Measurements from ENCODE around the gene MORC4.

MORC4 gene

DNA sequence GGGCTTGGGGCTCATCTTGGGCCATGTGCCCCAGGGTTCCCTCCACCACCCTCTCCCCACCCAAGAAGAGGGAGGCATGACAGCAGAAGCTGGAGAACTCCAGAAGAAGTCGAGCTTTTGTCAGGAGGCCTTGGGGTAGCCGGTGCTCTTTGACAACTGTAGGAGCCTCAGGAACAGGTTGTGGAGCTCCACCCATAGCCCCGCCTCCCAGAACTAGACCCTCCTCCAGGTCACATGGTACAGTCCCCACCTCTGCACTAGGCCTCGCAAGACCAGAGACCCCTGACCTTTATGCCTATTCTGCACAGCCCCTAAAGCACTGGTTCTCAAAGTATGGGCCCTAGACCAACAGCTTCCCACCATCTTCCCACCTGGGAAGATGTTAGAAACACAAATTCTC is 8.0 kb upstream of the MORC4 start:
- no peaks in the 10 kb centered on the region for H3K36me3 ChIP-seq (ENCODE audit: low read depth)
- no peak overlapping the region for H3K4me3 ChIP-seq (ENCODE audit: severe bottlenecking)
- H3K9me3 ChIP-seq (ENCODE audit: severe bottlenecking) = no peaks in the 10 kb centered on the region
- no peak for DNase-seq (ENCODE audit: low spot score)
- H3K27me3 ChIP-seq (ENCODE audit: insufficient read depth, poor library complexity, severe bottlenecking) = no peaks in the 10 kb centered on the region
- no peaks in the 10 kb centered on the region for H3K4me1 ChIP-seq (ENCODE audit: insufficient read depth, poor library complexity, severe bottlenecking)
- no peak for ATAC-seq (ENCODE audit: low read depth)
- H3K27ac ChIP-seq (ENCODE audit: poor library complexity, severe bottlenecking) = no peak overlapping the region
- TF ChIP-seq CTCF (IDR thresholded peaks at IDR 0.05; ENCODE audit: poor library complexity, severe bottlenecking) = no peak

DNA sequence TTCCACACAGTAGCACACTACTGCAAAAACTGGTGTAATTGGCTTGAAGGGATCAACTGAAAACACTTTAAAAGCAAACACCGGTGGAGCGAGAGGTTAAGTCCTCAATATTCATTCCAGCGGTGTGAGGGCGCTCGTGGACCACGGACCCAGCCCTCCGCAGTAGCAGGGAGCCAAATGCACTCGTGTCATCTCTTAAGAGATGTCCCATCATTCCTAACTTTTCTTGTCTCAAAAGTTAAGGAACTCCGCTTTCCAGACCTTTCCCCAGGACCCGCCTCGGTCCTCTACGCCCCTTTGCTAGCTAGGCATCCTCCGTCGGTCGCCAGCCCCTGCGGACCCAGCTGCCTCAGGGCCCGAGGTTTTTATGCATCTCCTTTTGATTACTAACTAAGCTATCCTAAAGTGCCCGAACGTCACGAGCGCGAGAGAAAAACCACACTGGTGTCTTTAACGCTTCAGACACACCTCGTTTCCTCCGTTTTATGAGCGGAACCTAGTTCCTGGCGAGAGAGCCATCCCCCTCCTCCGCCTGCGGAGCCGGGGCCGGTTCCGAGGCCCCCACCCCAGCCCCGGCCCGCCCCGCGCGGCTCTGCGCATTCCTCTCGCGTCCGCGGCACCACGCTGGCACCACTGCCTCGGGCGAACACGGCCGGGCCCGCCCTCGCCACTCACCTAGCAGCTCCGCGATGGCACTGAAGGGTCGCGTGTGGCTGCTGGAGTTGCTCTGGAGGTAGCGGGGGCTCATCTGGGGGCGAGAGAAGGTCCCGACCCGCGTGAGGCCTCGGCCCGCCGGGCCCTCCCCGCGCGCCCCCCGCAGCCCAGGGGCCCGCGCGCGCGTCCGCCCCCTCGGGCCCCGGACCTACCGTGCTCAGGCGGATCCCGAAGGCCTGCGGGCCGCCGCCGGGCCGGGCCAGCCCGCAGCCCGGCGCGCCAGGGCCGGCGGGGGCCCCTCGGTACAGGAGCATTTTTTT is 723 bp downstream of the MORC4 start:
- Histone ChIP-seq H3K27ac (ENCODE audit: poor library complexity, severe bottlenecking) (peak overlapping the region; percentile 54), H3K27me3 (ENCODE audit: insufficient read depth, poor library complexity, severe bottlenecking) (no peaks in the 10 kb centered on the region), H3K4me3 (ENCODE audit: severe bottlenecking) (peak overlapping the region; percentile 46), H3K36me3 (ENCODE audit: low read depth) (no peaks in the 10 kb centered on the region), H3K4me1 (ENCODE audit: insufficient read depth, poor library complexity, severe bottlenecking) (peaks cover 6% of the 10 kb centered on the region), H3K9me3 (ENCODE audit: severe bottlenecking) (no peaks in the 10 kb centered on the region)
- ATAC-seq (ENCODE audit: low read depth) = peak; percentile 47; the same call in 2 of the 3 replicates
- TF ChIP-seq CTCF (IDR thresholded peaks at IDR 0.05; ENCODE audit: poor library complexity, severe bottlenecking) = peak; percentile 65
- no peak for DNase-seq (ENCODE audit: low spot score)

GRCh38 chrX:106997611-106998010 is 2.4 kb downstream of the MORC4 start:
- H3K27me3 ChIP-seq (ENCODE audit: insufficient read depth, poor library complexity, severe bottlenecking) = no peaks in the 10 kb centered on the region
- ATAC-seq (ENCODE audit: low read depth) = no peak
- H3K9me3 ChIP-seq (ENCODE audit: severe bottlenecking) = no peaks in the 10 kb centered on the region
- TF ChIP-seq CTCF (IDR thresholded peaks at IDR 0.05; ENCODE audit: poor library complexity, severe bottlenecking) = no peak
- no peak overlapping the region for H3K4me3 ChIP-seq (ENCODE audit: severe bottlenecking)
- H3K36me3 ChIP-seq (ENCODE audit: low read depth) = no peaks in the 10 kb centered on the region
- no peak overlapping the region for H3K27ac ChIP-seq (ENCODE audit: poor library complexity, severe bottlenecking)
- H3K4me1 ChIP-seq (ENCODE audit: insufficient read depth, poor library complexity, severe bottlenecking) = peaks cover 6% of the 10 kb centered on the region
- no peak for DNase-seq (ENCODE audit: low spot score)

DNA sequence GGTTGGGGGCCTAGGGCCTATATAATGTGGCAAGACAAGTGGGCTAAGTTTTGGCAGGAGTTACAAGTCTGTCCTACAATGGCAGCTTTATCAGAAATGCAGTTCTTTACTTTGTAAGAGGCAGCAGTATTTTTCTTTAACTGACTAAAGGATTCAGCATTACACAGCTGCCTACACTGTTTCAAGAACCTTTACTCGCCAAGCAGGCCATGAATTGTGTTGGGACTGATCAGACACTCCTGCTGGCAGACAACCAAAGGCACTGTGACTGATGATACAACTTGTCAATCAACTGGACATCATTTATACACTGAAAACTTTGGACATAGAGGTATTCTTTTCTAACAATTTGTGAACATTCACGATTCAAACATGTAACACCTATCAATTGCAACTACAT is 4.3 kb downstream of the MORC4 start:
- ATAC-seq (ENCODE audit: low read depth) (no peak), DNase-seq (ENCODE audit: low spot score) (no peak)
- Histone ChIP-seq H3K4me1 (ENCODE audit: insufficient read depth, poor library complexity, severe bottlenecking) (peaks cover 4% of the 10 kb centered on the region), H3K36me3 (ENCODE audit: low read depth) (no peaks in the 10 kb centered on the region), H3K4me3 (ENCODE audit: severe bottlenecking) (no peak overlapping the region), H3K27ac (ENCODE audit: poor library complexity, severe bottlenecking) (no peak overlapping the region), H3K9me3 (ENCODE audit: severe bottlenecking) (no peaks in the 10 kb centered on the region), H3K27me3 (ENCODE audit: insufficient read depth, poor library complexity, severe bottlenecking) (no peaks in the 10 kb centered on the region)
- no peak for TF ChIP-seq CTCF (IDR thresholded peaks at IDR 0.05; ENCODE audit: poor library complexity, severe bottlenecking)

DNA sequence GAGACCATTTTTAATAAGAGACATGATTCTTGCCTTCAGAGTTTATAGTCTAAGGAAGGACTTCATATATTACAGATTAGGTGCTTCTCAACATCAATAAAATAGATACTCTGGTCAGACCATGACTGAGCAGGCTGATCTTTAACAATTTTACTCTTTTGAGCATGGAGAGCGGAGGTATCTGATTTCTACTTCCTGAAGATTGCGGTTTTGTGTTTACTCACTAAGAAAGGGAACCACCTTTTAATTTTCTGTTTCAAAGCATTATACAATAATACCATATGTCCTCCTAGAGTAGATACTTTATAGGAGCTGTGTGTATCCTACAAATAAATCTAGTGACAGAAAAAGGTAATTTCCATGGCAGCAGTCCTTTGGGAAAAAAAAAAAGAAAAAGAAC is 12.5 kb downstream of the MORC4 start:
- Histone ChIP-seq H3K27ac (ENCODE audit: poor library complexity, severe bottlenecking) (no peak overlapping the region), H3K4me3 (ENCODE audit: severe bottlenecking) (no peak overlapping the region), H3K36me3 (ENCODE audit: low read depth) (no peaks in the 10 kb centered on the region), H3K9me3 (ENCODE audit: severe bottlenecking) (no peaks in the 10 kb centered on the region), H3K4me1 (ENCODE audit: insufficient read depth, poor library complexity, severe bottlenecking) (no peaks in the 10 kb centered on the region), H3K27me3 (ENCODE audit: insufficient read depth, poor library complexity, severe bottlenecking) (no peaks in the 10 kb centered on the region)
- no peak for ATAC-seq (ENCODE audit: low read depth)
- TF ChIP-seq CTCF (IDR thresholded peaks at IDR 0.05; ENCODE audit: poor library complexity, severe bottlenecking) = no peak
- no peak for DNase-seq (ENCODE audit: low spot score)

Measured in RWPE2 (cell line).